Neural crest cell (in vitro differentiated cells): ENCODE data around the gene RNLS. TPM values are rescaled to one million over a fixed set of nuclear protein-coding genes. Genes with fewer than 3 reads are reported as not detected.
"Not testable (repeated sequence)": the region's sequence is repeated elsewhere in the genome, so short reads cannot be mapped to it uniquely, and the experiment has no call there.

Experiments
- DNase-seq: peaks from one replicate; pipeline ENCODE4 v3.0.0; 2021; ENCODE audit warnings: low read depth, mixed read lengths, low spot score
- H3K27ac Mint-ChIP-seq: one replicate; pipeline ENCODE4 v1.8.0; 2021; ENCODE audit warnings: mild to moderate bottlenecking, mixed read lengths; ENCODE audit not compliant: unreplicated experiment
- H3K27me3 Mint-ChIP-seq: 2 replicates; pipeline ENCODE4 v1.8.0; 2021; ENCODE audit warnings: low read depth, mild to moderate bottlenecking, mixed read lengths
- H3K36me3 Mint-ChIP-seq: 2 replicates; pipeline ENCODE4 v1.8.0; 2021; ENCODE audit warnings: low read depth, mild to moderate bottlenecking, mixed read lengths
- H3K4me1 Mint-ChIP-seq: 2 replicates; pipeline ENCODE4 v1.8.0; 2021; ENCODE audit warnings: mixed read lengths
- H3K4me3 Mint-ChIP-seq: one replicate; pipeline ENCODE4 v1.8.0; 2021; ENCODE audit warnings: mild to moderate bottlenecking, mixed read lengths
- H3K9me3 Mint-ChIP-seq: 2 replicates; pipeline ENCODE4 v1.8.0; 2021; ENCODE audit warnings: mixed read lengths
- total RNA-seq: library from RNA; stranded (reverse); gene quantifications from 2 replicates; pipeline ENCODE4 v1.2.1, GENCODE V29; 2021
- TF ChIP-seq, protein P1 (sequence below): fragments of 200-600 bp; sonication (generic); conservative IDR thresholded peaks from 2 replicates; pipeline ENCODE4 v1.5.0; 2021; ENCODE audit warnings: antibody characterized with exemption, mild to moderate bottlenecking

Gene RNLS
- total RNA-seq, 1 donor from 2014 or later = 3.3 TPM

DNA sequence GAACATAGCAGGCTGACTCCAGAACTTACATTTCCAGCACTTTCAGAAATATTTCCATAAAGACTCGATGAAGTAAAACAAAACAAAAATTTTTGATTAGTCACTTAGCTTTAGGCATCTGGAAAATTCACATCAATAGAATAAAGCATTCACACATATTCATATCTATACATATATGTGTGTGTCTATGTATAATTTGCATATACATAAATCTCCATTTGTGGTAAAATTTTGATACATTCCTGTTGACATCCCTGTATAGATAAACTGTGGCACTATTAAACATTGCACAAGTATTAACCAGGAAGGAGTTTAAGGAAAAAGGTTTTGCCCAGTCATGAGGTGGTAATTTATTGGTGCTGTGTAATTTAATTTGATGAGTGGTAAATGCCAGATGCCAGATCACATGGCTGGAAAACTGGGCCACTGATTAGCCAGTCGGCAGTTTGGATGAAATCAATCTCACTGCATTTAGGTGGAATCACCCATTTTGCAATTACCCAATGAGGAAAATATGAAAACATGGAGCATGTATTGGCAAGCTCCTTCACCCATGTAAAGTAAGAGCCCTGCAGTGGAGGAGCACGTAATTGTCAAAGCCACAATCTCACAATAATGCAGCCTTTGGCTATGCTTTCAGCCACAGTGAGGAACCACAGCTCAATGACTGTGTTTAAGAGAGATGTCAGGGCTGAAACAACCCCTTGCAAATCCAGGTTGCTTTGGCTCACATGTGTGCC is 294.6 kb downstream of the RNLS start:
- no peaks in the 10 kb centered on the region for H3K36me3 Mint-ChIP-seq
- H3K27me3 Mint-ChIP-seq = no peaks in the 10 kb centered on the region
- no peak overlapping the region for H3K4me3 Mint-ChIP-seq
- H3K4me1 Mint-ChIP-seq = no peaks in the 10 kb centered on the region
- H3K27ac Mint-ChIP-seq = no peak overlapping the region
- DNase-seq = no peak
- TF ChIP-seq, protein P1, sequence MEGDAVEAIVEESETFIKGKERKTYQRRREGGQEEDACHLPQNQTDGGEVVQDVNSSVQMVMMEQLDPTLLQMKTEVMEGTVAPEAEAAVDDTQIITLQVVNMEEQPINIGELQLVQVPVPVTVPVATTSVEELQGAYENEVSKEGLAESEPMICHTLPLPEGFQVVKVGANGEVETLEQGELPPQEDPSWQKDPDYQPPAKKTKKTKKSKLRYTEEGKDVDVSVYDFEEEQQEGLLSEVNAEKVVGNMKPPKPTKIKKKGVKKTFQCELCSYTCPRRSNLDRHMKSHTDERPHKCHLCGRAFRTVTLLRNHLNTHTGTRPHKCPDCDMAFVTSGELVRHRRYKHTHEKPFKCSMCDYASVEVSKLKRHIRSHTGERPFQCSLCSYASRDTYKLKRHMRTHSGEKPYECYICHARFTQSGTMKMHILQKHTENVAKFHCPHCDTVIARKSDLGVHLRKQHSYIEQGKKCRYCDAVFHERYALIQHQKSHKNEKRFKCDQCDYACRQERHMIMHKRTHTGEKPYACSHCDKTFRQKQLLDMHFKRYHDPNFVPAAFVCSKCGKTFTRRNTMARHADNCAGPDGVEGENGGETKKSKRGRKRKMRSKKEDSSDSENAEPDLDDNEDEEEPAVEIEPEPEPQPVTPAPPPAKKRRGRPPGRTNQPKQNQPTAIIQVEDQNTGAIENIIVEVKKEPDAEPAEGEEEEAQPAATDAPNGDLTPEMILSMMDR = no peak
- no peaks in the 10 kb centered on the region for H3K9me3 Mint-ChIP-seq

DNA sequence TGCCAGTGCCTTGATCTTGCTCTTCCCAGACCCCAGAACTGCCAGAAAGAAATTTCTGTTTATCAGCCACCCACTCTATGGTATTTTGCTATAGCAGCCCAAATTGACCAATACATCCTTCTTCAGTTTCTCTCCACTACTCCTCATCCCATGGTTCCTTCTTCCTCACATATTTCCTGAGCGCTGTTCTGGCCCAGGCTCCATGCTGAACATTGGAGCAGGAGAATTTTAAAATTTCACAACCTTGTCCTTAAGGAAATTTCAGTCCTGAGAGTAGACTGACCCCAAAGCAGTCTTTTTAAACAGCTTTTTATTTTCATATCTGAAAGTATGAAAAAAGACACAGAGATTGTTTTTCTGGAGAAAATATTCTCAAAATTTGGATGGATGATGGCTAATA is 297.1 kb downstream of the RNLS start:
- H3K4me1 Mint-ChIP-seq = peaks cover 16% of the 10 kb centered on the region
- H3K27ac Mint-ChIP-seq = no peak overlapping the region
- H3K4me3 Mint-ChIP-seq = no peak overlapping the region
- no peaks in the 10 kb centered on the region for H3K9me3 Mint-ChIP-seq
- TF ChIP-seq, protein P1 = no peak
- no peaks in the 10 kb centered on the region for H3K27me3 Mint-ChIP-seq
- no peak for DNase-seq
- no peaks in the 10 kb centered on the region for H3K36me3 Mint-ChIP-seq

DNA sequence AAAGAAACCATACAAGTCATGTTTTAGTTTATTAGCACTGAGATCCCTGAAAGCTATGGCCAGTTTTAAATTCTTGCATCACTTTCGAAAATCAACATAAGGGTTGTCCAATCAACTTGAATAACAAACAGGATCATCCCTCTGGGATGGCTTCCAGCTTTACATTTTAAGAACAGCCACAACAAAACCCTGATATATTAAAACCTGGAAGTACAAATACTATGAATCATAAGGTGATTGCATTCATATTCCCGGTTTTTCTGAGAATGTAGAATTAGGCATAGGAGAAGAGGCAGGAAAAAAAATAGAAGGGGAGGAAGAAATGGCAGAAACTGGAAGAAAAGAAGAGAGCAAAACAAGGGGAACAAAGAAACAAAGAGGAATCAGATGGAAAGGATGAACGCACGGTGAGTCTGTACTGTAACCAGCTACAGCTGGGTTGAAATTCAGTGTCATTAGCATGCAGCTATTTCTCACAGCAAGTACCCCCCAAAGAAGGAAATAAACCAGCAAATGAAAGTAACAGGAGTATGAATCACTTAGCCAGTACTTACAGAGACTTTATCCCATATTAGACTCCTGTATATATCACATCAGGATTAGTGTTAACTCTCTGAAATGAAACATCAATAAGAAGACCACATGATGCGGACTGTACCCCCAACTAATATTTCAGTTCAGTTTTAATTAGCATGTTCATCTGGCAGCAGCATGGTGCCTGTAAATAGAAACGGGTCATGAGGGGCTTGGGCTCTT is 301.3 kb downstream of the RNLS start:
- Mint-ChIP-seq H3K36me3 (no peaks in the 10 kb centered on the region), H3K27ac (no peak overlapping the region), H3K4me3 (no peak overlapping the region), H3K27me3 (no peaks in the 10 kb centered on the region), H3K9me3 (no peaks in the 10 kb centered on the region), H3K4me1 (peaks cover 16% of the 10 kb centered on the region)
- TF ChIP-seq, protein P1 = no peak
- DNase-seq = no peak

DNA sequence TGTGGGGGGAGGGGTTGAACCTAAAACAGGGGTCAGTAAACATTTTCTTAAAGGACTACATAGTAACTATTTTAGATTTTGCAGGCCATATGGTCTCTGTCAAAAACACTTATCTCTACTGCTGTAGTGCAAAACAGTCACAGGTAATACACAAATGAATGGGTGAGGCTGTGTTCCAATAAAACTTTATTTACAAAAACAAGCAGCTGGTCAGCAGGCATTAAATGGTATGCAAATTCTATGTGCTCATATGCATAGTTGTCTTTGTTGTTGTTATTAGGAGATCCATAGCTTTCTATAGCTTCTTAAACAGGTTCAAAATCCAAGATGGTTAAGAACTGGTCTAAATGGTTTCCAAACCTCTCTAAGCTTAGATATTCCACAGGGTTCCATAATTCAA is 302.6 kb downstream of the RNLS start:
- TF ChIP-seq, protein P1 = no peak

DNA sequence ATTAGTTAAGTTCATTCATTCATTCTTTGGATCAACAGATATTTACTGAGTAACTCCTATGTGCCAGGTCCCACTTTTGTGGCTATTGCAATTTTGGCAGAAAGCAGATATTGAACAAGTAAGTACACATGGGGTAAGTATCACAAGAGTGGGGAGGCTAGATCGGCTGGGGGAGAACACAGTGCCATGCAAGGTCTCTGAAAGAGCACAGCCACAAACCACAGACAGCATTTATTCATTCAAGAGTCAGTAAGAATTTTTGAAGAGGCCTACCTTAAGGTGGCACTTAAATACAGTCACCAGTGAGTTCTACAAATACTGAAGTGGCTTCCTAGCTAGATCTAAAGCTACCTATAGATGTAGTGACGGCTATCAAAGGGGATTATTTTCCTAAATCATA is 304.2 kb downstream of the RNLS start:
- Mint-ChIP-seq H3K4me3 (no peak overlapping the region), H3K27me3 (no peaks in the 10 kb centered on the region), H3K27ac (no peak overlapping the region), H3K4me1 (peaks cover 23% of the 10 kb centered on the region), H3K9me3 (no peaks in the 10 kb centered on the region), H3K36me3 (no peaks in the 10 kb centered on the region)
- TF ChIP-seq, protein P1 = no peak
- no peak for DNase-seq

More for the DNA sequence above, 302.6 kb downstream of the RNLS start:
- H3K27me3 Mint-ChIP-seq = no peaks in the 10 kb centered on the region
- no peak overlapping the region for H3K4me3 Mint-ChIP-seq
- peaks cover 16% of the 10 kb centered on the region for H3K4me1 Mint-ChIP-seq
- H3K36me3 Mint-ChIP-seq = no peaks in the 10 kb centered on the region
- H3K27ac Mint-ChIP-seq = no peak overlapping the region
- no peak for DNase-seq
- H3K9me3 Mint-ChIP-seq = no peaks in the 10 kb centered on the region

DNA sequence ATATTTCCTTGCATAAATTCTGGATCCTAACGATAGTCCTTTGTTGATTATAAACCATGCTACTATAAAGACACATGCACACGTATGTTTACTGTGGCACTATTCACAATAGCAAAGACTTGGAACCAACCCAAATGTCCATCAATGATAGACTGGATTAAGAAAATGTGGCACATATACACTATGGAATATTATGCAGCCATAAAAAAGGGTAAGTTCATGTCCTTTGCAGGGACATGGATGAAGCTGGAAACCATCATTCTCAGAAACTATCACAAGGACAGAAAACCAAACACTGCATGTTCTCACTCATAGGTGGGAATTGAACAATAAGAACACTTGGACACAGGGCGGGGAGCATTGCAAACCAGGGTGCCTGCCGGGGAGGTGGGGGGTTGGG is 306.2 kb downstream of the RNLS start:
- peaks cover 15% of the 10 kb centered on the region for H3K4me1 Mint-ChIP-seq
- H3K4me3 Mint-ChIP-seq, H3K27me3 Mint-ChIP-seq, DNase-seq, H3K36me3 Mint-ChIP-seq, H3K9me3 Mint-ChIP-seq, H3K27ac Mint-ChIP-seq: not testable (repeated sequence)
